H9 (cell line): ENCODE measurements around the gene ACER1. TPM values are rescaled to one million over a fixed set of nuclear protein-coding genes. Genes with fewer than 3 reads are reported as not detected.

Experiments used
- DNase-seq: peaks from one replicate; pipeline ENCODE4 v3.0.0-alpha.2; 2017
- H2AFZ ChIP-seq: one replicate; pipeline ENCODE4 v1.6.1; 2013; ENCODE audit warnings: mild to moderate bottlenecking, low read length, control low read depth, moderate library complexity
- H2AK5ac ChIP-seq: 2 replicates; pipeline ENCODE4 v1.6.1; 2013; ENCODE audit warnings: low read length, control low read depth, mixed read lengths; ENCODE audit not compliant: insufficient read length
- H2BK120ac ChIP-seq: one replicate; pipeline ENCODE4 v1.6.1; 2013; ENCODE audit warnings: low read depth, mild to moderate bottlenecking, low read length, control low read depth, inconsistent platforms; ENCODE audit not compliant: poor library complexity, severe bottlenecking
- H2BK12ac ChIP-seq: 2 replicates; pipeline ENCODE4 v1.6.1; 2013; ENCODE audit warnings: low read length, control low read depth, mixed read lengths, low read depth; ENCODE audit not compliant: insufficient read length
- H2BK15ac ChIP-seq: 2 replicates; pipeline ENCODE4 v1.6.1; 2013; ENCODE audit warnings: low read depth, low read length, control low read depth
- H2BK20ac ChIP-seq: one replicate; pipeline ENCODE4 v1.6.1; 2013; ENCODE audit warnings: low read depth, mild to moderate bottlenecking, low read length, control low read depth, inconsistent platforms; ENCODE audit not compliant: poor library complexity, severe bottlenecking
- H2BK5ac ChIP-seq: 2 replicates; pipeline ENCODE4 v1.6.1; 2013; ENCODE audit warnings: low read length, control low read depth, mixed read lengths; ENCODE audit not compliant: insufficient read length
- H3K14ac ChIP-seq: 2 replicates; pipeline ENCODE4 v1.6.1; 2013; ENCODE audit warnings: low read length, control low read depth; ENCODE audit not compliant: insufficient read depth
- H3K18ac ChIP-seq: 2 replicates; pipeline ENCODE4 v1.6.1; 2013; ENCODE audit warnings: low read depth, mild to moderate bottlenecking, mixed read lengths, low read length, control low read depth; ENCODE audit not compliant: insufficient read length
- H3K23ac ChIP-seq: 2 replicates; pipeline ENCODE4 v1.6.1; 2013; ENCODE audit warnings: low read length, control low read depth, mixed read lengths, low read depth; ENCODE audit not compliant: insufficient read length
- H3K23me2 ChIP-seq: 2 replicates; pipeline ENCODE4 v1.6.1; 2013; ENCODE audit warnings: low read depth, mild to moderate bottlenecking, mixed read lengths, low read length, control low read depth; ENCODE audit not compliant: insufficient read length, poor library complexity, severe bottlenecking
- H3K27ac ChIP-seq: 2 replicates; pipeline ENCODE4 v1.5.1; 2013; ENCODE audit warnings: low read length, control low read depth, mixed read lengths, low read depth; ENCODE audit not compliant: insufficient read length
- H3K27me3 ChIP-seq: 2 replicates; pipeline ENCODE4 v1.6.1; 2013; ENCODE audit warnings: low read length, control low read depth, inconsistent platforms; ENCODE audit not compliant: insufficient read depth
- H3K4ac ChIP-seq: 2 replicates; pipeline ENCODE4 v1.6.1; 2013; ENCODE audit warnings: low read depth, mild to moderate bottlenecking, control low read depth, inconsistent platforms, low read length, moderate library complexity
- H3K4me1 ChIP-seq: 2 replicates; pipeline ENCODE4 v1.6.1; 2013; ENCODE audit warnings: low read length, control low read depth, inconsistent platforms; ENCODE audit not compliant: insufficient read depth
- H3K4me2 ChIP-seq: 2 replicates; pipeline ENCODE4 v1.6.1; 2013; ENCODE audit warnings: low read length, control low read depth, mixed read lengths; ENCODE audit not compliant: insufficient read length, insufficient read depth
- H3K56ac ChIP-seq: 2 replicates; pipeline ENCODE4 v1.6.1; 2013; ENCODE audit warnings: low read depth, mild to moderate bottlenecking, mixed read lengths, low read length, control low read depth; ENCODE audit not compliant: insufficient read length
- H3K79me1 ChIP-seq: 2 replicates; pipeline ENCODE4 v1.6.1; 2013; ENCODE audit warnings: low read depth, mild to moderate bottlenecking, moderate library complexity, low read length, control low read depth, inconsistent platforms; ENCODE audit not compliant: insufficient read depth, poor library complexity, severe bottlenecking
- H3K79me2 ChIP-seq: 2 replicates; pipeline ENCODE4 v1.6.1; 2013; ENCODE audit warnings: low read length, control low read depth, inconsistent platforms; ENCODE audit not compliant: insufficient read depth
- H3K9ac ChIP-seq: 2 replicates; pipeline ENCODE4 v1.6.1; 2013; ENCODE audit warnings: low read length, control low read depth, mixed read lengths; ENCODE audit not compliant: insufficient read length; ENCODE audit errors: extremely low read depth
- H3K9me3 ChIP-seq: one replicate; pipeline ENCODE4 v1.6.1; 2013; ENCODE audit warnings: low read depth, low read length, inconsistent platforms; ENCODE audit not compliant: control insufficient read depth
- H3T11ph ChIP-seq: one replicate; pipeline ENCODE4 v1.6.1; 2013; ENCODE audit warnings: mild to moderate bottlenecking, low read length, control low read depth, inconsistent platforms
- H4K20me1 ChIP-seq: one replicate; pipeline ENCODE4 v1.6.1; 2013; ENCODE audit not compliant: control insufficient read depth, insufficient read length, insufficient read depth
- H4K5ac ChIP-seq: 2 replicates; pipeline ENCODE4 v1.6.1; 2013; ENCODE audit warnings: low read depth, mild to moderate bottlenecking, mixed read lengths, low read length, control low read depth; ENCODE audit not compliant: insufficient read length
- H4K8ac ChIP-seq: replicated peaks from 2 replicates; pipeline ENCODE4 v1.6.1; 2013; ENCODE audit warnings: low read length, control low read depth, mixed read lengths, low read depth; ENCODE audit not compliant: insufficient read length
- H4K91ac ChIP-seq: 2 replicates; pipeline ENCODE4 v1.6.1; 2013; ENCODE audit warnings: low read depth, mild to moderate bottlenecking, moderate library complexity, mixed read lengths, low read length, control low read depth; ENCODE audit not compliant: insufficient read length
- H3K27ac Mint-ChIP-seq, 3 experiments: 2 replicates in 2 of 3; 3 replicates in 1 of 3; pipeline ENCODE4 v1.8.0; 2020 to 2021; ENCODE audit warnings: mixed read lengths in 3 of 3, mild to moderate bottlenecking in 1 of 3, moderate library complexity in 1 of 3
- H3K27me3 Mint-ChIP-seq: 2 replicates; pipeline ENCODE4 v1.8.0; 2021; ENCODE audit warnings: low read depth, mild to moderate bottlenecking, moderate library complexity, mixed read lengths
- H3K36me3 Mint-ChIP-seq, 3 experiments: 2 replicates in 2 of 3; 3 replicates in 1 of 3; pipeline ENCODE4 v1.8.0; 2020 to 2021; ENCODE audit warnings: low read depth in 3 of 3, mixed read lengths in 3 of 3; ENCODE audit not compliant: insufficient read depth in 1 of 3
- H3K4me1 Mint-ChIP-seq, 2 experiments: 2 replicates each; pipeline ENCODE4 v1.8.0; 2020; ENCODE audit warnings: mixed read lengths in 2 of 2
- H3K4me3 Mint-ChIP-seq, 2 experiments: 2 replicates in 1 of 2; 3 replicates in 1 of 2; pipeline ENCODE4 v1.8.0; 2020 to 2021; ENCODE audit warnings: mild to moderate bottlenecking in 2 of 2, mixed read lengths in 2 of 2, moderate library complexity in 1 of 2
- H3K9me3 Mint-ChIP-seq, 2 experiments: 2 replicates in 1 of 2; 3 replicates in 1 of 2; pipeline ENCODE4 v1.8.0; 2020; ENCODE audit warnings: mild to moderate bottlenecking in 2 of 2, mixed read lengths in 2 of 2, moderate library complexity in 1 of 2
- CTCF ChIP-seq: fragments of 200-600 bp; sonication (generic); conservative IDR thresholded peaks from 3 replicates; pipeline ENCODE4 v1.8.0; 2021; ENCODE audit warnings: antibody characterized with exemption, mild to moderate bottlenecking
- WGBS: extraction: QIAGEN DNeasy Blood & Tissue Kit; methylation state at CpG from one replicate; pipeline ENCODE4 v1.1.7; 2013; ENCODE audit warnings: missing lambda C conversion rate, low lambda C conversion rate, mixed read lengths; ENCODE audit not compliant: insufficient read length; ENCODE audit errors: extremely low coverage; 5-methylcytosine and 5-hydroxymethylcytosine counted together
- total RNA-seq: library from RNA; stranded (reverse); gene quantifications from 2 replicates; pipeline ENCODE4 v1.2.1, GENCODE V29; 2021

Gene ACER1
- total RNA-seq, 1 experiment from 2014 or later = not detected

GRCh38 chr19:6362351-6362801 lies 29.0 kb upstream of the ACER1 start:
- Histone ChIP-seq H3K9me3 (no peaks in the 10 kb centered on the region), H2BK5ac (no peak overlapping the region), H4K5ac (no peak overlapping the region), H3K4me1 (no peaks in the 10 kb centered on the region), H3K27ac (no peak overlapping the region), H2BK15ac (no peak overlapping the region), H2BK120ac (no peak overlapping the region), H3K79me1 (no peaks in the 10 kb centered on the region), H3K4me2 (peak overlapping the region; percentile 70), H2AFZ (no peak overlapping the region), H4K8ac (no peak overlapping the region), H3K4ac (no peak overlapping the region), H3K9ac (peak overlapping the region; percentile 43), H3T11ph (no peak overlapping the region), H3K18ac (no peak overlapping the region), H3K23ac (no peak overlapping the region), H2BK20ac (no peak overlapping the region), H3K79me2 (no peaks in the 10 kb centered on the region), H3K14ac (no peak overlapping the region), H4K91ac (no peak overlapping the region), H3K56ac (no peak overlapping the region), H3K23me2 (peaks cover 7% of the 10 kb centered on the region), H2AK5ac (no peak overlapping the region), H4K20me1 (no peaks in the 10 kb centered on the region), H2BK12ac (no peak overlapping the region), H3K27me3 (no peaks in the 10 kb centered on the region)
- H3K36me3 Mint-ChIP-seq = peaks cover 23 to 33% (median 29%) of the 10 kb centered on the region in 3 experiments
- peaks cover 3% of the 10 kb centered on the region for H3K27me3 Mint-ChIP-seq
- DNase-seq = no peak
- no peaks in the 10 kb centered on the region for H3K9me3 Mint-ChIP-seq
- peak overlapping the region in 1 of 3 experiments; percentile 81; a peak in 1 of 7 replicates for H3K27ac Mint-ChIP-seq
- peaks cover 4 to 11% of the 10 kb centered on the region in 2 experiments; a peak in 3 of 4 replicates for H3K4me1 Mint-ChIP-seq
- peak overlapping the region; percentile 84 to 93 for H3K4me3 Mint-ChIP-seq
- WGBS = no CpG with 5 or more reads among the region's 11 CpGs
- TF ChIP-seq CTCF = no peak
